Medulla oblongata (tissue), 1 donor: ENCODE measurements around the gene SHC2.

Experiments used
- DNase-seq: peaks from one replicate; pipeline ENCODE4 v3.0.0-alpha.2; 2015; ENCODE audit errors: extremely low spot score

Gene SHC2

DNA sequence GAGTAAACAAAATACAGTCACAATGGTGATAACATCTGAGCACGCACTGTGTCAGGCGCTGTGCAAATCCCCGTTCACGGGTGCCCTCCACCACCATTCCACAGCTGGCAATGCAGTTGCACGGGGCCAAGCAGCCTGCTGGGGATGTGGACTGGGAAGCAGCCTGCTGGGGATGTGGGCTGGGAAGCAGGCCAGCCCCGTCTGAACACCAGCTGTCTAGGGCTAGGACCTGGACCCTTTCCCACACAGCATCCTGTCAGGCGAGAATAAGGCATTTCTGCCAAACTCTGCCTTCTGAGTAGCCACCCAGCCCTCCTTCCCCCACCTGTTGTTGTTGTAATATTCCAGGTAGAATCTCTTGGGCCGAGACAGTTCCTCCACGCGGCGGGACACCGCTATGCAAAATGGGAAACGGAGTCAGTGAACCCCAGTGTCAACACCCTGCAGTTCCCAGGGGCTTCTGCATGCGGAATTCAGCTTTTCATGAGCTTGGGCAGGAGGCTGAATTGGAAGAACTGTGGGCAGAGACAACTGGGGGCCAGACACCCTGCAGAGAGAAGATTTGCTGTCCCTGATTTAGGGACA, 88.4 kb downstream of the SHC2 start:
- peak; percentile 21 for DNase-seq

DNA sequence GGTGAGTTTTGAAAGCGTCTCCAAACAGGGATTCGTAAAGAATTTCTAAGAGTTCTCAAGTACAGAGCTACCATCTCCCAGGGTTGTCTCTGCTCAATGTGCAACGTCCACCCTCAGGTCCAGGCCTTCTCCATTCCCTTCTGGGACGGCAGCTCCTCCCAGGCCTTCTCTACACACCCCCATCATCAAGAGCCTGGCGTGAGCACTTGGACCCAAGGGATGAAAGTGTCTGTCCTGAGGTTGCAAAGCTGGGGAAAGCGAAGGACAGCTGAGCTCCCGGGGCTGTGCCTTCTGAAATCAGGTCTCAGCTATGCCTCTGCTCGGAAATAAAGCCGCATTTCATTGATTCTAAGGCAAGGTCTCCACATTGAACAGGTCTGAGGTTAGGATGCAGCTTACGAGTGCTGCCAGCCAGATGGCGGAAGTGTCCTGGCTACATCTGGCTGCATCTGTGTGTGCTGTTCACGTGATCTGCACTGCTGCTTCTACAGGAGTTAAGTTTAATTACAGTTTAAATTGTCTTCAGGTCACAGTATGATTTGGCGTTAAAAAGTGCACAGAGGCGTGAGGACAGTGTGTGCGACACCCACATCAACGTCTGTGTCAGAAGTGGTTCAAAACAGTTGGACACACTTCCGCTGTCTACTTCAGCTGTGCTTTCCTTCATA, 89.2 kb downstream of the SHC2 start:
- DNase-seq = no peak

GRCh38 chr19:370641-371330, 90.0 kb downstream of the SHC2 start:
- DNase-seq = no peak

DNA sequence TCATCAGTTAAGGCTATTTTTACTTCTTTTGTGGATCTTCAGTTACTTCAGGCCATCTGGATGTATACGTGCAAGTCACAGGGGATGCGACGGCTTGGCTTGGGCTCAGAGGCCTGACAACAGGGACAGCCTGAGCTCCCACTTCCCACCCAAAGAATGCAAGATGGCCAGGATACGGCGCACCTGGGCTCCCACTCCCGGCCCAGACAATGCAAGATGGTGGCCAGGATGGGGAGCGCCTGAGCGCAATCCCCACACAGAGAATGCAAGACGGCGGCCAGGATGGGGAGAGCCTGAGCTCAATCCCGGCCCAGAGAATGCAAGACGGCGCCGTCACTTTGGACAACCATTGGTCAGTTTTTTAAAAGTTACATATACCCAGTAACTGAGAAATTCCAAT, 91.0 kb downstream of the SHC2 start:
- DNase-seq = no peak

GRCh38 chr19:369256-369655, 91.6 kb downstream of the SHC2 start:
- DNase-seq = no peak

DNA sequence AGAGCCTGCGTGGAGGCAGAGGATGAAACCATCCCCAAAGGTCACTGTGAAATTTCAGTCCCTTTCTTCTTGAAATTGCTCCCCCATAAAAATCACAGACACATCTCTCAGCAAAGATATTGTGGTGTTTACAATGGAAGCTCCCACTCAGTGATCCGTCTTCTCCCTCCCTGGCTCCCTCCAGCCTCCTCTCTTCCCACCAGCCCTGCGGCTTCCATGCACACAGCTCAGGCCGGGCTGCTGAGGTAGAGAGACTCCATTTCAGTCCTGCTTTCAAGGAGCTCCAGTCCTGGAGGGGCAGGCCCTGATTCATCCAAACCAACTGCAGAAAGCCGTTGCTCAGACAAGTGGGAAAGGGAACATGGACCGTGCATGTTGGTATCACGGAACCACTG, 92.2 kb downstream of the SHC2 start:
- no peak for DNase-seq

GRCh38 chr19:367963-368629, 92.7 kb downstream of the SHC2 start:
- DNase-seq = no peak

GRCh38 chr19:367561-367960, 93.3 kb downstream of the SHC2 start:
- DNase-seq = no peak

- no peak for DNase-seq
These were observed 93.9 kb downstream of the SHC2 start for GRCh38 chr19:366951-367350.
